NCI-H1436 treated with DMSO at 0.1 percent for 48 hours (cell line): ENCODE measurements around the gene LCE1E.

Source experiments
- DNase-seq: peaks from one replicate; lab custom pipeline; 2025; lab: John Stamatoyannopoulos, UW

Gene LCE1E

GRCh38 chr1:152783095-152783494 lies 3.0 kb upstream of the LCE1E start:
- no peak for DNase-seq

- no peak for DNase-seq
Measured at GRCh38 chr1:152795686-152796085, 9.6 kb downstream of the LCE1E start.

- DNase-seq, result no peak
Measured at GRCh38 chr1:152796421-152796820, 10.4 kb downstream of the LCE1E start, which contains the start of gene LCE1D. Gene LCE1D, plus strand, starts transcription at chr1:152796721. Its CDS starts 1,074 bp downstream, at chr1:152797795.

DNA sequence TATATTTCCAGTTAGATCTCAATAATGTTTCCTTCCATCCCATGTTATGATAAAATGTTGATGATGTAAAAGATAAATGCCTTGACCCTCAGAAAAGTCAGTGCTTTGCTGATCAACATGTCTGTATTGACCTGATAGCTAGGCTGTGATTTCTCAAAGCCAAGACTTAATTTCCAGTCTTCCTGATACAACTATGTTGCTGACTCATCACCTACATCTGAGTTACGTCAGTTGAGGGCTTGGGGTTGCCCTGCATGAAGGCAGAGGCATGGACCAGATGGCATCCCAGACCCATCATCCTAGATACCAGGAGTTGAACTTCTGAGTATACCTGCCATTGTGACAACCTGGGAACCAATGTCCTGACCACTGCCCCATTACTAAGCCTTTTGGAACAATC lies 15.3 kb downstream of the LCE1E start:
- DNase-seq, result no peak

DNA sequence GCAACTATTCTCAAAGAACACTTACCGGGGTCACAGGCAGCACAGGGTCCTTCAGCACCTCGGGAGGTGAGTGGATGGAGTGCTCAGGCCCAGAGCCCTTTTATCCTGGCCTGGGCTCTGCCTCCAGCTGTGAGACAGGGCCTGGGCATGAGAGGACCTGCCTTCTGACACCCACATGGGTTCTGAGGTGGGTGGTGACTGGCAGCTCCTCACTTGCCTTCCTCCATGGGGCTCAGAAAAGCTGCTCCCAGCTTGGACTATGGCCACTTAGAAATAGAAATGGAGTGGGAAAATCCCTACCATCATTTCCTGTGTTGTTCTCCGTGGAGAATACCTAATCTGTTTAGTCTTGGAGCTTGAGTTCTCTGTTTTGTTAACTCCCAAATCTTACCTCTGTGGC lies 20.5 kb downstream of the LCE1E start, which contains the start of gene LCE1C:
LCE1C (minus strand) TSS at position 76 of the 400 bp plus-strand sequence. CDS start 1,173 bp downstream, outside the sequence.
- no peak for DNase-seq

DNA sequence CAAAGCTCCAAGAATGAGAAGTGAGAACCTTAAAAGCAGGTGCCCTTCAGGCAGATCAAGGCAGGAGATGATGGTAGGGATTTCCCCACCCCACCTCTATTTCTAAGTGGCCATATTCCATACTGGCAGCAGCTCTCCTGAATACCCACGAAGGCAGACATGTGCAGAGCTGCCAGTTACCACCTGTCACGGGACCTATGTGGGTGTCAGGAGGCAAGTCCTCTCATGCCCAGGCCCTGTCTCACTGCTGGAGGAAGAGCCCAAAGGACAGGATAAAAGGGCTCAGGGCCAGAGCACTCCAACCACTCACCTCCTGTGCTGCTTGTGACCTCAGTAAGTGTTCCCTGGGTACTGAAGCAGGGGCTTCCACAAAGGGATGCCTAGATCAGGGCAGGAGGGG lies 25.0 kb downstream of the LCE1E start:
- DNase-seq, result no peak

- DNase-seq, result no peak
Measured at GRCh38 chr1:152811671-152812070, 25.6 kb downstream of the LCE1E start, which contains the start of gene LCE1B. Gene LCE1B, plus strand, starts transcription at chr1:152811971. Its CDS starts 476 bp downstream, at chr1:152812447.

GRCh38 chr1:152817309-152817708 lies 31.3 kb downstream of the LCE1E start:
- no peak for DNase-seq

- no peak for DNase-seq
Measured at GRCh38 chr1:152823294-152823693, 37.2 kb downstream of the LCE1E start.

GRCh38 chr1:152824964-152825363 lies 38.9 kb downstream of the LCE1E start:
- DNase-seq, result no peak

GRCh38 chr1:152827173-152827572 lies 41.1 kb downstream of the LCE1E start, which contains the start of gene LCE1A:
Gene LCE1A, plus strand, starts transcription at chr1:152827473. Its CDS starts 0 bp downstream, at chr1:152827473.
- no peak for DNase-seq

DNA sequence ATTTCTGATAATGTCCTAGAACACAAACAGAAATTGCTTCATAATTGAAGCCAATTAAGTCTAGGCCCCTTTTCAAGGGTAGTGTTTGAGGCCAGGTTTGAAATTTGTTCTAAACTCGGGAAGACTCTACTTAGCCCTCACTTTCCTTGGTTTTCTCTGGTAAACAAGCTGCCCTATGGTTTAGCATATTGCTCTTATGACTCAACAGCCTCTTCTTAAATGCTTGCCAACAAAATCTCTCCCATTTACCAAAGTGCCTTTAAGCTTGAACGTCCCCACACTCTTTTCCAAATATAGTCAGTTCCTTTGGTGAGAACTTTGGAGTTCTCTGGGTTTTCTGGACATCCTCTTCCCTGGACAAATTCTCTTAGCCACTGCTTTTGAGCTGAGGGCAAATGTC lies 50.8 kb downstream of the LCE1E start:
- DNase-seq, result no peak
